HEK293T (cell line): ENCODE results near the gene ZNF467.

ENCODE experiments used
- CTCF ChIA-PET: fragments of 350-600 bp; formaldehyde crosslinking; extraction: SDS; loops from one replicate; lab custom pipeline; 2021; ENCODE audit warnings: antibody characterized with exemption, inconsistent platforms; lab: Yijun Ruan, JAX
- POLR2A ChIA-PET: fragments of 350-600 bp; formaldehyde crosslinking; extraction: SDS; loops from one replicate; lab custom pipeline; 2020; ENCODE audit warnings: antibody characterized with exemption, inconsistent platforms; lab: Yijun Ruan, JAX
- DNase-seq: peaks from one replicate; pipeline ENCODE4 v3.0.0; 2012; ENCODE audit warnings: mixed read lengths; ENCODE audit errors: extremely low spot score
- ARNT ChIP-seq: fragments of 450-650 bp; IDR thresholded peaks from 2 replicates; pipeline ENCODE4 v1.6.1; 2017; ENCODE audit warnings: mild to moderate bottlenecking
- BHLHE40 ChIP-seq: fragments of 450-650 bp; IDR thresholded peaks from 2 replicates; pipeline ENCODE4 v1.6.1; 2016; ENCODE audit warnings: mild to moderate bottlenecking, moderate library complexity, borderline replicate concordance
- CTBP1 ChIP-seq: fragments of 450-650 bp; IDR thresholded peaks from 2 replicates; pipeline ENCODE4 v1.6.1; 2016; ENCODE audit warnings: borderline replicate concordance
- ELF4 ChIP-seq: fragments of 450-650 bp; IDR thresholded peaks from 2 replicates; pipeline ENCODE4 v1.6.1; 2017; ENCODE audit warnings: antibody characterized with exemption
- FOXA1 ChIP-seq: fragments of 450-650 bp; IDR thresholded peaks from 2 replicates; pipeline ENCODE4 v1.6.1; 2016; ENCODE audit warnings: mild to moderate bottlenecking
- FOXK2 ChIP-seq: fragments of 450-650 bp; IDR thresholded peaks from 2 replicates; pipeline ENCODE4 v1.6.1; 2016; ENCODE audit warnings: mild to moderate bottlenecking
- FOXM1 ChIP-seq: fragments of 450-650 bp; IDR thresholded peaks from 2 replicates; pipeline ENCODE4 v1.6.1; 2017; ENCODE audit warnings: mild to moderate bottlenecking, borderline replicate concordance
- HDGF ChIP-seq: fragments of 450-650 bp; IDR thresholded peaks from 2 replicates; pipeline ENCODE4 v1.6.1; 2017; ENCODE audit warnings: antibody characterized with exemption, borderline replicate concordance
- L3MBTL2 ChIP-seq: fragments of 450-650 bp; conservative IDR thresholded peaks from 2 replicates; pipeline ENCODE4 v1.6.1; 2016; ENCODE audit warnings: mild to moderate bottlenecking
- LEF1 ChIP-seq: fragments of 450-650 bp; IDR thresholded peaks from 2 replicates; pipeline ENCODE4 v1.6.1; 2017; ENCODE audit warnings: mild to moderate bottlenecking, borderline replicate concordance
- NFRKB ChIP-seq: fragments of 450-650 bp; IDR thresholded peaks from 2 replicates; pipeline ENCODE4 v1.6.1; 2016; ENCODE audit warnings: mild to moderate bottlenecking, moderate library complexity
- PKNOX1 ChIP-seq: fragments of 450-650 bp; IDR thresholded peaks from 2 replicates; pipeline ENCODE4 v1.6.1; 2016
- SP1 ChIP-seq: fragments of 450-650 bp; IDR thresholded peaks from 2 replicates; pipeline ENCODE4 v1.6.1; 2017
- SUZ12 ChIP-seq: fragments of 450-650 bp; IDR thresholded peaks from 2 replicates; pipeline ENCODE4 v1.6.1; 2016; ENCODE audit warnings: mild to moderate bottlenecking
- TARDBP ChIP-seq: fragments of 450-650 bp; IDR thresholded peaks from 2 replicates; pipeline ENCODE4 v1.6.1; 2016
- ZNF384 ChIP-seq: fragments of 450-650 bp; IDR thresholded peaks from 2 replicates; pipeline ENCODE4 v1.6.1; 2016

Gene ZNF467

DNA sequence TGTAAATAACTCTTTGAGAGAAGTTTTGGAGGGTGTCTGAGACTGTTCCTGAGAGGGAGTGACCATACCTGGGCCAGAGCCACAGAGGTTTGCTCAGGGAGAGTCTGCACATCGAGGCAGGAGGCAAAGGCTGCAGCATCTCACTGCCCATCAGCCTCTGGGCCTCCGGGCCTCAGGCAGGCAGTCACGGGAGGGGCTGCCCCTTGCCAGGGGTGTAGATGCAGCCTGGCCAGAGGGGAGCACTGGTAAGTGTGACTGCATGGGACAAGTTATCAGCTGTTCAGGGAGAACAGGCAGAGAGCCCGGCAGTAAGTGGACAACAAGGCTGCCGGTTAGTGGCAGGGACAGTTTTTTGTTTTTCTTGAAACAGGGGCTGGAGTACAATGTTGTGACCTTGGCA lies 55.9 kb downstream of the ZNF467 start:
- ChIA-PET POLR2A (no interaction called here), CTCF (no interaction called here)
- DNase-seq = no peak
- TF ChIP-seq NFRKB = no peak
- no peak for TF ChIP-seq TARDBP
- no peak for TF ChIP-seq ARNT
- no peak for TF ChIP-seq FOXK2
- TF ChIP-seq FOXA1 = no peak
- no peak for TF ChIP-seq HDGF
- no peak for TF ChIP-seq BHLHE40
- TF ChIP-seq SUZ12 = no peak
- TF ChIP-seq FOXM1 = no peak
- no peak for TF ChIP-seq ZNF384
- no peak for TF ChIP-seq ELF4
- no peak for TF ChIP-seq PKNOX1
- TF ChIP-seq L3MBTL2 = no peak
- no peak for TF ChIP-seq SP1
- no peak for TF ChIP-seq LEF1
- no peak for TF ChIP-seq CTBP1

DNA sequence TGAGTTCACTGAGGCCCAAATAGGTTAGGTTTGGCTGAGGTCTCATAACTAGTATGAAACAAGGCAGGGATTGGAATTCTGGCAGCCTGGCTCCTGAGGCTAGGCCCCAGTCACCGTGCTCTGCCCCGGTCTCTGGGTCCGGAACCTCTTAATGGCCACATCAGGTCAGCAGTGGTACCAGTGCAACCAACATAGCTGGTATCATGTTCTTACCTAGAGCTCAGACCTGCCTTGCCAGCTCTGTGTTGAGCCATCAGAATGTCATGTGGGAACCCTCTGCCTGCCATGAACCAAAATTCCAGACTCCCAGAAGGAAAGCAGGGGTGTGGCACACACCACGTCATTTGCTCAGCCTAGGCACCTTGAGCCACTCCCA lies 56.5 kb downstream of the ZNF467 start:
- TF ChIP-seq BHLHE40 = no peak
- no peak for TF ChIP-seq SUZ12
- TF ChIP-seq PKNOX1 = no peak
- TF ChIP-seq L3MBTL2 = no peak
- TF ChIP-seq TARDBP = no peak
- no peak for TF ChIP-seq ELF4
- no peak for TF ChIP-seq HDGF
- no peak for TF ChIP-seq FOXK2
- TF ChIP-seq FOXM1 = no peak
- TF ChIP-seq ZNF384 = no peak
- no peak for TF ChIP-seq NFRKB
- no peak for TF ChIP-seq CTBP1
- no peak for TF ChIP-seq SP1
- no peak for TF ChIP-seq ARNT
- TF ChIP-seq FOXA1 = no peak
- no peak for TF ChIP-seq LEF1
- CTCF ChIA-PET = interaction anchor here (2.6 kb wide), 1 partner anchor 54 kb away, joined by 17 read pairs; no protein-coding TSS in a partner anchor
- DNase-seq = no peak
- POLR2A ChIA-PET = interaction anchor here (0.7 kb wide), 1 partner anchor 55 kb away, joined by 3 read pairs; no protein-coding TSS in a partner anchor

GRCh38 chr7:149716007-149716931 lies 57.1 kb downstream of the ZNF467 start:
- TF ChIP-seq PKNOX1 (no peak), FOXM1 (no peak), L3MBTL2 (no peak), ARNT (no peak), SUZ12 (no peak), CTBP1 (no peak), FOXA1 (no peak), ELF4 (no peak), FOXK2 (no peak)
- DNase-seq = no peak
- CTCF ChIA-PET = interaction anchor here (0.5 to 2.6 kb wide), 4 partner anchors 54 to 702 kb away, joined by 3 to 17 read pairs (median 4); no protein-coding TSS in a partner anchor
- POLR2A ChIA-PET = interaction anchor here (0.7 to 2.2 kb wide), 3 partner anchors 32 to 92 kb away, joined by 3 to 5 read pairs (median 4); no protein-coding TSS in a partner anchor

DNA sequence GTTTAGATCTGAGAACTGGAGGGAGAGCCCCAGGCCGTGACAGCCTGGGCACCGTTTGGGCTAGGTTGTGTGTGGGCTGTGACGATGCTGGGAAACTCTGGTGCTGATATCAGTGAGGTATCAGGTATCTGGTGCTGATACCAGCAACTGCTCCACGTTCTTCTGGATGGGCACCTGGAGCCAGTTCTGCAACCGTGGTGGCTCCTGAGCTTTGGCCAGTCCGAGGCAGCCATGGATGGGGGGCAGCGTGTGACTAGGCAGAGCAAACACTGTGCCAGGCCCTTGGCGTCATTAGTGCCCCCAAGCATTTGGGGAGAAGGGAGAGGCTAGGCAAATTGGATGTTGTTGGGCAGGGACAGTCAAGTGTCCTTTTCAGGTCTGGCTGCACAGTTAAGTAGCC lies 57.9 kb downstream of the ZNF467 start:
- no peak for DNase-seq
- ChIA-PET POLR2A (interaction anchor here (1.5 to 2.2 kb wide), 4 partner anchors 11 to 91 kb away, joined by 4 to 8 read pairs (median 6); no protein-coding TSS in a partner anchor), CTCF (interaction anchor here (0.5 to 2.6 kb wide), 4 partner anchors 53 to 703 kb away, joined by 3 to 17 read pairs (median 4); no protein-coding TSS in a partner anchor)
- TF ChIP-seq HDGF (no peak), L3MBTL2 (no peak), ELF4 (no peak), FOXA1 (no peak), PKNOX1 (no peak), CTBP1 (no peak), FOXM1 (no peak), TARDBP (no peak), ARNT (no peak), SUZ12 (no peak), FOXK2 (no peak)

DNA sequence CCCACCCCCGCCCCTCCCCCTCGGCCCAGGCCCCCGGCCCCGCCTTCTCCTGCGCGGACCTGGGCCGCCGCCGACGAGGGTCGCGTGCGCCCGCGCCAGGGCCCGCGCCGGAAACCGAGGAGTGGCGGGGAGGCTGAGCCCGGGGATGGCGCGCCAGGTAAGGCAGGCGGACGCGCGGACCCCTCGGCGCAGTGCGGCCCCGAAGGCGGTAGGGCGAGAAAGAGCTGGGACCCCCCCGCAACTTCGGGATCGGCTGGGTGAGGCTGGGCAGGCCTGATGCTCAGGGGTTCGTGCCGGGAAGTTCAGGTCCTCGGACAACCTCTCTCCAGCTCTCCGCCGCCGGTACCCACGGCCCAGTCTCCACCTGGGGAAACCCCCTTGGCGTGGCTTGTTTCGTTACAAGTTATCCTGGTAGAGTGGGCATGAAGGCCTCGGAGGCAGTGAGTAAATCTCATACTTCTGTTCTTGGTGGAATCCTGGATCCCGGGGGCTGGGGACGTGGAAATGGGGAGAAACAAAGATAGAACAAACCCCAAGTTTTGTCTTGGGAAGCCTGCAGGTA lies 58.4 kb downstream of the ZNF467 start:
- TF ChIP-seq FOXM1 (0 out of 2 replicates have a peak, but pooled peaks have one; percentile 38), NFRKB (no peak)
- ChIA-PET POLR2A (interaction anchor here (0.6 to 2.2 kb wide), 6 partner anchors 10 to 91 kb away, joined by 3 to 8 read pairs (median 4); no protein-coding TSS in a partner anchor), CTCF (interaction anchor here (1.4 to 2.6 kb wide), 2 partner anchors 52 to 90 kb away, joined by 4 to 17 read pairs; no protein-coding TSS in a partner anchor)
- no peak for DNase-seq
